PC-9 (cell line): Measurements from ENCODE around the gene WFIKKN2.

Experiments used
- EZH2 ChIP-seq: fragments of 200-600 bp; sonication (generic); IDR thresholded peaks from 2 replicates; pipeline ENCODE4 v1.8.0; 2017; ENCODE audit warnings: antibody characterized with exemption, low read depth
- TF ChIP-seq, protein P1 (sequence below): fragments of 200-600 bp; sonication (generic); conservative IDR thresholded peaks from 2 replicates; pipeline ENCODE4 v1.6.1; 2017; ENCODE audit warnings: mixed run types, antibody characterized with exemption, mild to moderate bottlenecking, moderate library complexity

DNA sequence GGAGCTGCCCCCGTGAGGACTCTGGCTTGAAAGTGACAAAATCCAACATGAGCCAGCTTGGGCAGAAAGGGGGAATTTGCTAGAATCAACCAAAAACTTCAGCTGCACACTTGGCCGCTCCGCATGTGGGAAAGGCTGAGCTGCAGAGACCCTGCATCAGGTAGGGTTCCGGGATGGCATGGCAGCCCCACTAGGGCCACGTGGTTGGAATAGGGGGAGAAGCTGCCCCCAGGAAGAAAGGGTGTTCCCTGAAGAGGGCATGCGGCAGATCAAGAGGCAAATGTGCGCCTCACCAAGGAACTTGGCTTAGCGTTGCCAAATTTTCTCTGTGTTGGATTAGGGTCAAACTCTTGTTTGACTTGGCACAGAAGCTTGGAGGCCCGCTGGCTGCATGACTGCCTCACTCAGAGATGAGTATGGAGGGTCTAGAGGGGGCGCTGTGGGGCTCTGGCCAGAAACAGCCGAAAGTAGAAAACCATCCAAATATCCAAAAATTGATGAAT, 29.2 kb upstream of the WFIKKN2 start:
- TF ChIP-seq, protein P1, sequence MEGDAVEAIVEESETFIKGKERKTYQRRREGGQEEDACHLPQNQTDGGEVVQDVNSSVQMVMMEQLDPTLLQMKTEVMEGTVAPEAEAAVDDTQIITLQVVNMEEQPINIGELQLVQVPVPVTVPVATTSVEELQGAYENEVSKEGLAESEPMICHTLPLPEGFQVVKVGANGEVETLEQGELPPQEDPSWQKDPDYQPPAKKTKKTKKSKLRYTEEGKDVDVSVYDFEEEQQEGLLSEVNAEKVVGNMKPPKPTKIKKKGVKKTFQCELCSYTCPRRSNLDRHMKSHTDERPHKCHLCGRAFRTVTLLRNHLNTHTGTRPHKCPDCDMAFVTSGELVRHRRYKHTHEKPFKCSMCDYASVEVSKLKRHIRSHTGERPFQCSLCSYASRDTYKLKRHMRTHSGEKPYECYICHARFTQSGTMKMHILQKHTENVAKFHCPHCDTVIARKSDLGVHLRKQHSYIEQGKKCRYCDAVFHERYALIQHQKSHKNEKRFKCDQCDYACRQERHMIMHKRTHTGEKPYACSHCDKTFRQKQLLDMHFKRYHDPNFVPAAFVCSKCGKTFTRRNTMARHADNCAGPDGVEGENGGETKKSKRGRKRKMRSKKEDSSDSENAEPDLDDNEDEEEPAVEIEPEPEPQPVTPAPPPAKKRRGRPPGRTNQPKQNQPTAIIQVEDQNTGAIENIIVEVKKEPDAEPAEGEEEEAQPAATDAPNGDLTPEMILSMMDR = no peak; the same call in 1 of the 2 replicates
- no peak for TF ChIP-seq EZH2
